ENCODE measurements around the gene FRYL. TPM values are rescaled to one million over a fixed set of nuclear protein-coding genes. Genes with fewer than 3 reads are reported as not detected.
"Not testable (repeated sequence)": the region's sequence is repeated elsewhere in the genome, so short reads cannot be mapped to it uniquely, and the experiment has no call there.

Gene FRYL
- total and polyA plus RNA-seq, 2 donors, result 33.2 to 44.2 TPM

DNA sequence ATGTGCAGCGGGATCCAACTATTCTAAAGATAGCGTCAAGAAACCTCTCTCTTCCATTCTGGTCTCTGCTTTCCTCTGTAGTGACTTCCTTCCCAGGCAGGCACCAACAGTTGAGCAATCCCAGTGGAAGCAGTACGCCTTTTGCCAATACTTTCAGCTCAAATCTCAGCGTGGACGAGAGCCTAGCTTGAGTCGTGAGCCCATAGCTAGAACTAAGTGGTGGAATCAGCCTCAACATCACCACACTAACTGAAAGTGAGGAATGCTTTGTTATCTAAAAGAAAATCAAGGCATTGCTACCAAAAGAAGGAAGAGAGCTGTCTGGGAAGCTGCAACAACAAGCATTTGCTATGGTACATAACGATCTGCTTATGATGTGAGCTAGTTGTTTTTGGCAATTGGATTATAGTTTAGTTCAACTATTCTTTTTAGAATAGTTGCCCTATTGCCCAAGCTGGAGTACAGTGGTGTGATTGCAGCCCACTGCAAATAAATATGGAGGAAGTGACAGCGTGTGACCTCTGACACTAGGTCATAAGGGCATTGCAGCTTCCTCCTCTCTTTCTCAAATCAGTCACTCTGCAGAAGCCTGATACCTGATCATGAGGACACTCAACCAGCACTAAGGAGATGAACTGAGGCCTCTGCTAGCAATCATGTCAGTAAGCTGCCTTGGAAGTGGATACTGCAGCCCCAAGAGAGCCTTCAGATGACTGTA lies 24.7 kb upstream of the FRYL start:
- H3K9me3 ChIP-seq (ENCODE audit: control insufficient read depth in 2 of 2, insufficient read depth in 1 of 2, low read length in 1 of 2), result no peaks in the 10 kb centered on the region
- H3K4me1 ChIP-seq (ENCODE audit: control insufficient read depth in 2 of 2, insufficient read depth in 2 of 2, low read length in 2 of 2), result no peaks in the 10 kb centered on the region
- DNase-seq (ENCODE audit: low read depth in 6 of 9, low spot score in 9 of 9), result no peak
- WGBS, result 94% methylated on average over 8 of the region's 8 CpGs
- H3K36me3 ChIP-seq (ENCODE audit: control insufficient read depth in 2 of 2, insufficient read depth in 2 of 2, low read length in 1 of 2), result no peaks in the 10 kb centered on the region
- H3K4me3 ChIP-seq (ENCODE audit: low read length in 2 of 2), result no peak overlapping the region
- H3K27ac ChIP-seq (ENCODE audit: low read depth in 1 of 2, low read length in 1 of 2), result no peak overlapping the region
- H3K27me3 ChIP-seq (ENCODE audit: control insufficient read depth in 2 of 2, insufficient read depth in 1 of 2, low read length in 1 of 2), result no peaks in the 10 kb centered on the region

DNA sequence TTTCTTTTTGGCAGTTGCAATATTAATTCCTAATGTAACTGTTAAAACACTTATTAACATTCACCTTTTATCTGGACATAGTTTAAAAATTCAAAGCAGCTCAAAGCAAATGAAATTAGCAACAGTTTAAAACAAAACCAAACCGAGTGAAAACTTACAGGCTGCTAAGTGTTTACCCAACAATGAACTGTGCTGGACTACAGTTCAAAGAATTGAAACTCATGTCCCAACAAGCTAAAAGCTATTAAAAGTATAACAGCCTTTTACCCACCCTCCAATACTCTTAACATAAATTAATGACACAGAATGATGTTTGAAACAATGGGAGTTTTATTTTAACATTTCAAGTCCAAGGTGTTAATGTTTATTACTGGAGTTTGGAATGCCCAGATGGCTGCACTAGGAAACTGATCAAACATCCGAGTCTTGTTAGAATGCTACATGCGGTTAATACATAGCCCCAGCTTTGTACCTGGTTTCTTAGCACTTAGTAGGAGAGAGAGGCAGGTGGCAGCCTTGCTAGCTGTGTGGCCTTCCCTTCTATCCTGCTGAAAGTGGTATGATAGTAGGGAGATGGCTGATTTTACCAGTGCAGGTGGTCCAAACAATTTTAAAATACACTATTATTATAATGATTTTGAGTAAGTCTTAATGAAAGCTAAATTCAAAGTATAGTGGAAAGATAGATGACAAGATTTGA lies 21.1 kb upstream of the FRYL start:
- H3K4me1 ChIP-seq (ENCODE audit: control insufficient read depth in 2 of 2, insufficient read depth in 2 of 2, low read length in 2 of 2), result no peaks in the 10 kb centered on the region
- no peak for DNase-seq (ENCODE audit: low read depth in 6 of 9, low spot score in 9 of 9)
- WGBS, result 96% methylated on average over 3 of the region's 3 CpGs
- H3K27ac ChIP-seq (ENCODE audit: low read depth in 1 of 2, low read length in 1 of 2), result no peak overlapping the region
- no peaks in the 10 kb centered on the region for H3K36me3 ChIP-seq (ENCODE audit: control insufficient read depth in 2 of 2, insufficient read depth in 2 of 2, low read length in 1 of 2)
- H3K9me3 ChIP-seq (ENCODE audit: control insufficient read depth in 2 of 2, insufficient read depth in 1 of 2, low read length in 1 of 2), result no peaks in the 10 kb centered on the region
- H3K27me3 ChIP-seq (ENCODE audit: control insufficient read depth in 2 of 2, insufficient read depth in 1 of 2, low read length in 1 of 2), result no peaks in the 10 kb centered on the region
- H3K4me3 ChIP-seq (ENCODE audit: low read length in 2 of 2), result no peak overlapping the region

DNA sequence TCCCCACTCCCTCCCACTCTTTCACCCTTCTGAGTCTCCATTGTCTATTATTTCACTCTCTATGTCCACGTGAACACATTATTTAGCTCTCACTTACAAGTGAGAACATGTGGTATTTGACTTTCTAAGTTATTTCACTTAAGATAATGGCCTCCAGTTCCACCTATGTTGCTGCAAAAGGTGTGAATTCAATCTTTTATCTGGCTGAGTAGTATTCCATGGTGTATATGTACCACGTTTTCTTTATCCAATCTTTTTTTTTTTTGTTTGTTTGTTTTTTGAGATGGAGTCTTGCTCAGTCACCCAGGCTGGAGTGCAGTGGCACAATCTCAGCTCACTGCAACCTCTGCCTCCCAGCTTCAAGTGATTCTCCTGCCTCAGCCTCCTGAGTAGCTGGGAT lies 20.1 kb upstream of the FRYL start:
- H3K36me3 ChIP-seq (ENCODE audit: control insufficient read depth in 2 of 2, insufficient read depth in 2 of 2, low read length in 1 of 2); H3K27ac ChIP-seq (ENCODE audit: low read depth in 1 of 2, low read length in 1 of 2); H3K27me3 ChIP-seq (ENCODE audit: control insufficient read depth in 2 of 2, insufficient read depth in 1 of 2, low read length in 1 of 2); H3K4me1 ChIP-seq (ENCODE audit: control insufficient read depth in 2 of 2, insufficient read depth in 2 of 2, low read length in 2 of 2); DNase-seq (ENCODE audit: low read depth in 6 of 9, low spot score in 9 of 9); H3K9me3 ChIP-seq (ENCODE audit: control insufficient read depth in 2 of 2, insufficient read depth in 1 of 2, low read length in 1 of 2); H3K4me3 ChIP-seq (ENCODE audit: low read length in 2 of 2): not testable (repeated sequence)
- WGBS, result 97% methylated on average over 2 of the region's 2 CpGs

DNA sequence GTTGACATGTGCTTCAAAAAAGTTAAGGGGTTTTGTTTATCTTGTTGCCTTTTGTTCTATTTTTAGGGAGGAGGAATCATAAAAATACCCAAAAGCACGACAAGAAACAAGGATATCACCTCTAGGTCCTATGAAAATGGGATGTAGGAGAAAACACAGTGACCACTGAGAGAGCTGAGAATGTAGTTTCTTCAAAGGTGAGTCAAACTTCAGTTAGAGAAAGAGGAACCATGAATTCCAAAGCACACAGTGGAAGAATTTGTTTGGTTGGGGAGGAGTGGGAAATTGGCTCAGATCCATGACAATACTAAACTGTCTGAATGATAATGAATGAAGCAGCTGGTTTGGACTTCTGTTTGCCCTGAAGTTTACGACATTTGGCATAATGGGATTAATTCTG lies 19.1 kb upstream of the FRYL start:
- no peak overlapping the region for H3K27ac ChIP-seq (ENCODE audit: low read depth in 1 of 2, low read length in 1 of 2)
- no peaks in the 10 kb centered on the region for H3K27me3 ChIP-seq (ENCODE audit: control insufficient read depth in 2 of 2, insufficient read depth in 1 of 2, low read length in 1 of 2)
- no peaks in the 10 kb centered on the region for H3K9me3 ChIP-seq (ENCODE audit: control insufficient read depth in 2 of 2, insufficient read depth in 1 of 2, low read length in 1 of 2)
- H3K4me1 ChIP-seq (ENCODE audit: control insufficient read depth in 2 of 2, insufficient read depth in 2 of 2, low read length in 2 of 2), result no peaks in the 10 kb centered on the region
- no peaks in the 10 kb centered on the region for H3K36me3 ChIP-seq (ENCODE audit: control insufficient read depth in 2 of 2, insufficient read depth in 2 of 2, low read length in 1 of 2)
- no peak for DNase-seq (ENCODE audit: low read depth in 6 of 9, low spot score in 9 of 9)
- no peak overlapping the region for H3K4me3 ChIP-seq (ENCODE audit: low read length in 2 of 2)
- 71% methylated on average over 2 of the region's 2 CpGs for WGBS

DNA sequence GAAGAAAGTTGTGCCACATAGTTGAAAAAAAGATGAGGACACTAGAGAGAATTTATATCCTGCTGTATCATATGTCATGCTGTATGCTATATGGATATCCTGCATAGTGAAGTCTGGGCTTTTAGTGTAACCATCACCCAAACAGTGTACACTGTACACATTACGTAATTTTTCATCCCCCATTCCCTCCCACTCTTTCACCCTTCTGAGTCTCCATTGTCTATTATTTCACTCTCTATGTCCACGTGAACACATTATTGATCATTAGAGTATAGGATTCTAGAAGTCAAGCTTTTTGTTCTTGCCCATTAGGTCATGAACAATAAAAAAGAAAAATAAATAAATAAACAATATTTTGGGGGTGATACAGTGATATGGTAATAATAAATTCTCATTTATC lies 18.0 kb upstream of the FRYL start:
- DNase-seq (ENCODE audit: low read depth in 6 of 9, low spot score in 9 of 9), result no peak
- H3K27me3 ChIP-seq (ENCODE audit: control insufficient read depth in 2 of 2, insufficient read depth in 1 of 2, low read length in 1 of 2), result no peaks in the 10 kb centered on the region
- no peaks in the 10 kb centered on the region for H3K9me3 ChIP-seq (ENCODE audit: control insufficient read depth in 2 of 2, insufficient read depth in 1 of 2, low read length in 1 of 2)
- WGBS, result 97% methylated on average over 2 of the region's 2 CpGs
- no peaks in the 10 kb centered on the region for H3K4me1 ChIP-seq (ENCODE audit: control insufficient read depth in 2 of 2, insufficient read depth in 2 of 2, low read length in 2 of 2)
- no peak overlapping the region for H3K27ac ChIP-seq (ENCODE audit: low read depth in 1 of 2, low read length in 1 of 2)
- H3K36me3 ChIP-seq (ENCODE audit: control insufficient read depth in 2 of 2, insufficient read depth in 2 of 2, low read length in 1 of 2), result no peaks in the 10 kb centered on the region
- H3K4me3 ChIP-seq (ENCODE audit: low read length in 2 of 2), result no peak overlapping the region

DNA sequence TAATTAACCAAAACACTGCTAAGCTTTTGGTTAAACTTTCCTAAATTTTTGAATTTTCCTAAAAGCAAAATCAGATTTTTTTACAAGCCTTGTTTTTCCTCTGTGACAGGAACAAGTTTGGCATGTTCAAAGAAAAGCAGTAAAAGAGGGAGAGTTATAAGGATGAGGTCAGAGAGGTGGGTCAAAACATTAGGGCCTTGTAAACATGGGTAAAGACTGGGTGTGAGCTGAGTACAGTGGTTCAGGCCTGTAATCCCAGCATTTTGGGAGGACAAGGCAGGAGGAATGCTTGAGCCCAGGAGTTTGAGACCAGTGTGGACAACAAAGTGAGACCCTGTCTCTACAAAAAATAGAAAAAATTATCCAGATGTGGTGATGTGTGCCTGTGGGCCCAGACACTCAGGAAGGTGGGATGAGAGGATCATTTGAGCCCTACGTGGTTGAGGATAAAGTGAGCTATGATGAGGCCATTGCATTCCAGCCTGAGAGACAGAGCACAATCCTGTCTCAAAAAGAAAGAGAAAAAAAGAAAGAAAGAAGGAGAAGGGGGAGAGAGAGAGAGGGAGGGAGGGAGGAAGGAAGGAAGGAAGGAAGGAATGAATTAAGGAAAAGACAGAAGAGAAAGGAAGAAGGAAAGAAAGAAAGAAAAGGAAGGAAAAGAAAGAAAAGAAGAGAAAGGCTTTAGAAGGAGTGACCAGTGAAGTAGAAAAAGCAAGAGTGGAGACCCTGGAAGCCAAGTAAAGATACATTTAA lies 17.0 kb upstream of the FRYL start:
- no peak overlapping the region for H3K4me3 ChIP-seq (ENCODE audit: low read length in 2 of 2)
- H3K9me3 ChIP-seq (ENCODE audit: control insufficient read depth in 2 of 2, insufficient read depth in 1 of 2, low read length in 1 of 2), result no peaks in the 10 kb centered on the region
- DNase-seq (ENCODE audit: low read depth in 6 of 9, low spot score in 9 of 9), result no peak
- H3K27ac ChIP-seq (ENCODE audit: low read depth in 1 of 2, low read length in 1 of 2), result no peak overlapping the region
- no peaks in the 10 kb centered on the region for H3K27me3 ChIP-seq (ENCODE audit: control insufficient read depth in 2 of 2, insufficient read depth in 1 of 2, low read length in 1 of 2)
- 93% methylated on average over 1 of the region's 1 CpG for WGBS
- H3K4me1 ChIP-seq (ENCODE audit: control insufficient read depth in 2 of 2, insufficient read depth in 2 of 2, low read length in 2 of 2), result no peaks in the 10 kb centered on the region
- H3K36me3 ChIP-seq (ENCODE audit: control insufficient read depth in 2 of 2, insufficient read depth in 2 of 2, low read length in 1 of 2), result no peaks in the 10 kb centered on the region

DNA sequence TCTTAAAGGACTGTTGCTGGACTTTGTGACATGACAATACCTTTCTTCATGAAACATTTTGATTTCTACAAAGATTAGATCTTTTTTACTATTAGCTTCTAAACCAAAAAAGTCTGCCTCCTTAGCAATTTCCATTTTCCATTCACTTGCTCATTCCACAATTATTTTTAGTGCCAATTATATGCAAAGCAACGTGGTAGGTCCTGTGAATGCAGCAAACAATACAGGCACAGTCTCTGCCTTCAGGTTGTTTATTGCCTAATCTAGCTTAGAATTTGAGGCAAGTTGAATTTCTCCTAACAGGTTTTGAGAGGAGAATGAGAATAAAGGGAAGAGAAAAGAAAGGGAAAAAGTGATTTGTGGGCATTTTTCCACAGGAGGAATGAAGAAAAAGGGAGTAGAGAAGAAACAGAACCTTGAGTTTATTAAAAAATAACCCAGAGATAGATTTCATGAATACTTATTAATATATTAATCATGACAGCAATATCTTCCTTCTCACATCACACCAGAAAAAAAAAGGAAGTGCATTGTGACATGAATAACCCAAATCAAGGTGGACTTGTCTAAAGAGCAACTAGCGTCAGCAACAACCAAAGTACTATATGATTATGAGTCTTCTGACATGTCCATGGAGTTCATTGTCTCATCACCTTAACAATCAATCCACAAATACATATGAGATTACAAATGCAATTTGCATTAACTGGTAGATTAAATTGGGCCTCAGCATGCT lies 16.3 kb upstream of the FRYL start:
- Histone ChIP-seq H3K36me3 (ENCODE audit: control insufficient read depth in 2 of 2, insufficient read depth in 2 of 2, low read length in 1 of 2) (no peaks in the 10 kb centered on the region), H3K9me3 (ENCODE audit: control insufficient read depth in 2 of 2, insufficient read depth in 1 of 2, low read length in 1 of 2) (no peaks in the 10 kb centered on the region), H3K27ac (ENCODE audit: low read depth in 1 of 2, low read length in 1 of 2) (no peak overlapping the region), H3K27me3 (ENCODE audit: control insufficient read depth in 2 of 2, insufficient read depth in 1 of 2, low read length in 1 of 2) (no peaks in the 10 kb centered on the region), H3K4me3 (ENCODE audit: low read length in 2 of 2) (no peak overlapping the region), H3K4me1 (ENCODE audit: control insufficient read depth in 2 of 2, insufficient read depth in 2 of 2, low read length in 2 of 2) (no peaks in the 10 kb centered on the region)
- 95% methylated on average over 2 of the region's 2 CpGs for WGBS
- no peak for DNase-seq (ENCODE audit: low read depth in 6 of 9, low spot score in 9 of 9)

DNA sequence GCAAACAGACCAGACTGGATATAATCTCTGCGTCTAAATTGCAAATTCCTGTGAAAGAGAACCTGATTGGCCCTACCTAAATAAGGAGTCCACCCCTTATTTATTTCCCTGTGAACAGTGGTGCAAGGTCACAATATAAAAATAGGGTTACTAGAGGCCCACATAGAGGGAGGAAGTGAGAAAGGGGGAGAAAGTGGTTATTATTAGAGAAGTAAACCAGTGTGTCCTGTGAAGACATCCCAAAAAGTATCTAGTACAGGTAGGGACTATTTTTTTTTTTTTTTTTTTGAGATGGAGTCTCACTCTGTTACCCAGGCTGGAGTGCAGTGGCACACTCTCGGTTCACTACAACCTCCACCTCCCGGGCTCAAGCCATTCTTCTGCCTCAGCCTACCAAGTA lies 15.0 kb upstream of the FRYL start:
- H3K36me3 ChIP-seq (ENCODE audit: control insufficient read depth in 2 of 2, insufficient read depth in 2 of 2, low read length in 1 of 2), result no peaks in the 10 kb centered on the region
- H3K4me1 ChIP-seq (ENCODE audit: control insufficient read depth in 2 of 2, insufficient read depth in 2 of 2, low read length in 2 of 2), result no peaks in the 10 kb centered on the region
- H3K9me3 ChIP-seq (ENCODE audit: control insufficient read depth in 2 of 2, insufficient read depth in 1 of 2, low read length in 1 of 2), result no peaks in the 10 kb centered on the region
- no peak overlapping the region for H3K4me3 ChIP-seq (ENCODE audit: low read length in 2 of 2)
- no peak for DNase-seq (ENCODE audit: low read depth in 6 of 9, low spot score in 9 of 9)
- WGBS, result 97% methylated on average over 3 of the region's 3 CpGs
- no peak overlapping the region for H3K27ac ChIP-seq (ENCODE audit: low read depth in 1 of 2, low read length in 1 of 2)
- H3K27me3 ChIP-seq (ENCODE audit: control insufficient read depth in 2 of 2, insufficient read depth in 1 of 2, low read length in 1 of 2), result no peaks in the 10 kb centered on the region

All from thymus (tissue), 11 donors.